Astrocyte (in vitro differentiated cells and primary cell): ENCODE data around the gene BMP7. TPM values are rescaled to one million over a fixed set of nuclear protein-coding genes. Genes with fewer than 3 reads are reported as not detected.

Experiments used
- DNase-seq: peaks from one replicate; pipeline ENCODE4 v3.0.0-alpha.2; 2010; ENCODE audit warnings: low read depth
- FAIRE-seq: peaks from 2 replicates; lab custom pipeline; 2011; peaks lifted over from hg19 to GRCh38; lab: Jason Lieb, UNC
- H2AFZ ChIP-seq: 2 replicates; pipeline ENCODE4 v1.6.0; 2012; ENCODE audit warnings: low read depth, low read length, inconsistent platforms
- H3K27ac ChIP-seq: 2 replicates; pipeline ENCODE4 v1.5.1; 2011; ENCODE audit warnings: low read depth, low read length, inconsistent platforms
- H3K27me3 ChIP-seq: 2 replicates; pipeline ENCODE4 v1.6.0; 2011; ENCODE audit warnings: low read length, inconsistent platforms; ENCODE audit not compliant: insufficient read depth
- H3K36me3 ChIP-seq: 2 replicates; pipeline ENCODE4 v1.5.1; 2011; ENCODE audit warnings: low read length, inconsistent platforms; ENCODE audit not compliant: insufficient read depth
- H3K4me1 ChIP-seq: 2 replicates; pipeline ENCODE4 v1.5.1; 2011; ENCODE audit warnings: low read length, inconsistent platforms; ENCODE audit not compliant: insufficient read depth
- H3K4me2 ChIP-seq: 2 replicates; pipeline ENCODE4 v1.6.0; 2012; ENCODE audit warnings: low read length, inconsistent platforms
- H3K4me3 ChIP-seq: 2 replicates; pipeline ENCODE4 v1.5.1; 2011; ENCODE audit warnings: low read depth, mild to moderate bottlenecking, low read length, inconsistent platforms; ENCODE audit not compliant: insufficient read depth
- H3K79me2 ChIP-seq: 2 replicates; pipeline ENCODE4 v1.6.0; 2012; ENCODE audit warnings: mild to moderate bottlenecking, low read length, inconsistent platforms; ENCODE audit not compliant: insufficient read depth
- H3K9ac ChIP-seq: 2 replicates; pipeline ENCODE4 v1.6.0; 2012; ENCODE audit warnings: mild to moderate bottlenecking, low read length, inconsistent platforms
- H3K9me3 ChIP-seq: 2 replicates; pipeline ENCODE4 v1.5.1; 2012; ENCODE audit warnings: low read depth, mild to moderate bottlenecking, low read length, inconsistent platforms; ENCODE audit not compliant: insufficient read depth
- H4K20me1 ChIP-seq: 2 replicates; pipeline ENCODE4 v1.6.0; 2012; ENCODE audit warnings: low read length, inconsistent platforms; ENCODE audit not compliant: insufficient read depth
- H3K27ac Mint-ChIP-seq: one replicate; pipeline ENCODE4 v1.8.0; 2021; ENCODE audit warnings: mild to moderate bottlenecking, mixed read lengths; ENCODE audit not compliant: unreplicated experiment
- H3K27me3 Mint-ChIP-seq: one replicate; pipeline ENCODE4 v1.8.0; 2021; ENCODE audit warnings: low read depth, mixed read lengths; ENCODE audit not compliant: unreplicated experiment
- H3K36me3 Mint-ChIP-seq: one replicate; pipeline ENCODE4 v1.8.0; 2021; ENCODE audit warnings: low read depth, mixed read lengths; ENCODE audit not compliant: unreplicated experiment
- H3K4me1 Mint-ChIP-seq: one replicate; pipeline ENCODE4 v1.8.0; 2021; ENCODE audit warnings: low read depth, mixed read lengths; ENCODE audit not compliant: unreplicated experiment
- H3K4me3 Mint-ChIP-seq: one replicate; pipeline ENCODE4 v1.8.0; 2021; ENCODE audit warnings: mild to moderate bottlenecking, moderate library complexity, mixed read lengths; ENCODE audit not compliant: unreplicated experiment
- H3K9me3 Mint-ChIP-seq: one replicate; pipeline ENCODE4 v1.8.0; 2021; ENCODE audit warnings: mild to moderate bottlenecking, mixed read lengths; ENCODE audit not compliant: unreplicated experiment
- CTCF ChIP-seq: IDR thresholded peaks from 2 replicates; pipeline ENCODE4 v1.5.1; 2011; ENCODE audit warnings: low read depth, mild to moderate bottlenecking, inconsistent platforms, low read length, moderate library complexity; ENCODE audit not compliant: insufficient read depth
- EZH2 ChIP-seq: IDR thresholded peaks from 2 replicates; pipeline ENCODE4 v1.6.1; 2012; ENCODE audit warnings: mild to moderate bottlenecking, low read length, inconsistent platforms; ENCODE audit not compliant: insufficient read depth
- total RNA-seq: library from RNA; stranded (reverse); gene quantifications from 2 replicates; pipeline ENCODE4 v1.2.1, GENCODE V29; 2021

Gene BMP7
- total RNA-seq, 1 donor from 2014 or later = 15.3 TPM

GRCh38 chr20:57131601-57132391 lies 134.6 kb downstream of the BMP7 start:
- Histone ChIP-seq H3K4me3 (no peak overlapping the region), H3K36me3 (no peaks in the 10 kb centered on the region), H3K9me3 (no peaks in the 10 kb centered on the region), H3K27me3 (peaks cover 11% of the 10 kb centered on the region), H4K20me1 (no peaks in the 10 kb centered on the region), H3K9ac (no peak overlapping the region), H3K4me1 (no peaks in the 10 kb centered on the region), H3K27ac (no peak overlapping the region), H3K79me2 (no peaks in the 10 kb centered on the region), H2AFZ (no peak overlapping the region), H3K4me2 (no peak overlapping the region)
- Mint-ChIP-seq H3K4me1 (peaks cover 4% of the 10 kb centered on the region), H3K36me3 (no peaks in the 10 kb centered on the region), H3K27me3 (peaks cover 42% of the 10 kb centered on the region), H3K4me3 (no peak overlapping the region), H3K27ac (no peak overlapping the region), H3K9me3 (peaks cover 8% of the 10 kb centered on the region)
- DNase-seq = no peak
- FAIRE-seq = no peak
- TF ChIP-seq EZH2 (no peak), CTCF (no peak)

GRCh38 chr20:57131077-57131476 lies 135.4 kb downstream of the BMP7 start:
- no peak for FAIRE-seq
- H3K79me2 ChIP-seq = no peaks in the 10 kb centered on the region
- H3K4me1 Mint-ChIP-seq = peaks cover 7% of the 10 kb centered on the region

More at GRCh38 chr20:57131077-57131476, 135.4 kb downstream of the BMP7 start:
- Histone ChIP-seq H3K36me3 (no peaks in the 10 kb centered on the region), H3K9me3 (no peaks in the 10 kb centered on the region), H3K27me3 (peaks cover 11% of the 10 kb centered on the region), H3K4me3 (no peak overlapping the region), H2AFZ (no peak overlapping the region), H3K27ac (no peak overlapping the region), H3K4me1 (no peaks in the 10 kb centered on the region), H3K4me2 (no peak overlapping the region), H4K20me1 (no peaks in the 10 kb centered on the region), H3K9ac (no peak overlapping the region)
- DNase-seq = no peak
- TF ChIP-seq CTCF (no peak), EZH2 (no peak)
- Mint-ChIP-seq H3K27me3 (peaks cover 43% of the 10 kb centered on the region), H3K27ac (no peak overlapping the region), H3K4me3 (no peak overlapping the region), H3K36me3 (no peaks in the 10 kb centered on the region), H3K9me3 (peaks cover 8% of the 10 kb centered on the region)
